OCI-LY7 (cell line): Measurements from ENCODE around the gene RIMBP2. TPM values are rescaled to one million over a fixed set of nuclear protein-coding genes. Genes with fewer than 3 reads are reported as not detected.

ENCODE experiments used
- BruUV-seq: library from RNA; stranded (reverse); fragments of 400-500 nt; replicated peaks from 2 replicates; lab custom pipeline; 2021; lab: Mats Ljungman, UMichigan
- CTCF ChIA-PET: fragments of 300-600 bp; sonication (Branson Sonifier 250); formaldehyde crosslinking; loops from one replicate; lab custom pipeline; 2022; ENCODE audit warnings: antibody characterized with exemption; ENCODE audit not compliant: unreplicated experiment; lab: Charles Lee
- POLR2A ChIA-PET: fragments of 300-600 bp; sonication (Branson Sonifier 250); formaldehyde crosslinking; loops from one replicate; lab custom pipeline; 2022; ENCODE audit warnings: antibody characterized with exemption; lab: Charles Lee
- DNase-seq: peaks from one replicate; pipeline ENCODE4 v3.0.0-alpha.2; 2015; ENCODE audit warnings: low spot score
- H2AFZ ChIP-seq: fragments of 200-600 bp; sonication (generic), shearing (Covaris generic); 2 replicates; pipeline ENCODE4 v1.6.1; 2014; ENCODE audit warnings: mild to moderate bottlenecking, antibody characterized with exemption, low read length, moderate library complexity
- H3K27ac ChIP-seq: fragments of 200-600 bp; sonication (generic); 2 replicates; pipeline ENCODE4 v1.5.1; 2014; ENCODE audit warnings: mixed run types, low read depth, mild to moderate bottlenecking, moderate library complexity, low read length, inconsistent platforms; ENCODE audit not compliant: poor library complexity, severe bottlenecking
- H3K36me3 ChIP-seq: fragments of 200-600 bp; sonication (generic); 2 replicates; pipeline ENCODE4 v1.6.1; 2014; ENCODE audit warnings: mild to moderate bottlenecking, antibody characterized with exemption, low read length, moderate library complexity, mixed read lengths; ENCODE audit not compliant: insufficient read depth
- H3K4me1 ChIP-seq: fragments of 200-600 bp; sonication (generic); 2 replicates; pipeline ENCODE4 v1.5.1; 2014; ENCODE audit warnings: mild to moderate bottlenecking, low read length; ENCODE audit not compliant: insufficient read depth, poor library complexity, severe bottlenecking
- H3K4me2 ChIP-seq: fragments of 200-600 bp; sonication (generic); 2 replicates; pipeline ENCODE4 v1.6.1; 2014; ENCODE audit warnings: mild to moderate bottlenecking, low read length
- H3K4me3 ChIP-seq: fragments of 200-600 bp; sonication (generic); 2 replicates; pipeline ENCODE4 v1.5.1; 2014; ENCODE audit warnings: mild to moderate bottlenecking, low read depth, low read length; ENCODE audit not compliant: poor library complexity, severe bottlenecking
- H3K79me2 ChIP-seq: fragments of 200-600 bp; sonication (generic); 2 replicates; pipeline ENCODE4 v1.6.1; 2016; ENCODE audit warnings: low read depth, mild to moderate bottlenecking, low read length, moderate library complexity, mixed read lengths; ENCODE audit not compliant: insufficient read depth
- H3K9me2 ChIP-seq: fragments of 200-600 bp; sonication (generic); 2 replicates; pipeline ENCODE4 v1.6.1; 2016; ENCODE audit warnings: mild to moderate bottlenecking, low read length, mixed read lengths; ENCODE audit not compliant: insufficient read depth
- H3K9me3 ChIP-seq: fragments of 200-600 bp; sonication (generic); 2 replicates; pipeline ENCODE4 v1.6.1; 2014; ENCODE audit warnings: mild to moderate bottlenecking, mixed run types, low read length, mixed read lengths
- H4K20me1 ChIP-seq: fragments of 200-600 bp; sonication (generic); 2 replicates; pipeline ENCODE4 v1.6.1; 2014; ENCODE audit warnings: mild to moderate bottlenecking, antibody characterized with exemption, low read length, moderate library complexity, mixed read lengths; ENCODE audit not compliant: insufficient read depth
- EZH2phosphoT487 ChIP-seq: fragments of 200-600 bp; sonication (generic); IDR thresholded peaks from 2 replicates; pipeline ENCODE4 v1.6.1; 2018; ENCODE audit warnings: low read depth, borderline replicate concordance, mild to moderate bottlenecking, mixed run types, antibody characterized with exemption, low read length, moderate library complexity, mixed read lengths
- intact Hi-C: fragments of 100-400 bp; cut with micrococcal nuclease; formaldehyde crosslinking; loops from one replicate; pipeline ENCODE4 v1.10.0; 2022; ENCODE audit not compliant: unreplicated experiment
- total RNA-seq, 2 experiments: library from RNA; depleted of rRNA in 1 of 2; stranded (reverse); fragments of >200 nt in 1 of 2; shearing (Covaris generic) in 1 of 2; gene quantifications; 2 replicates each; pipeline ENCODE4 v1.2.3, GENCODE V29; 2014 to 2022
- TF ChIP-seq, protein P1 (sequence below): fragments of 200-600 bp; sonication (generic); conservative IDR thresholded peaks from 2 replicates; pipeline ENCODE4 v1.5.1; 2014; ENCODE audit warnings: mild to moderate bottlenecking, antibody characterized with exemption, low read length, moderate library complexity, mixed read lengths

Gene RIMBP2
- total RNA-seq, 2 experiments from 2014 or later = not detected

DNA sequence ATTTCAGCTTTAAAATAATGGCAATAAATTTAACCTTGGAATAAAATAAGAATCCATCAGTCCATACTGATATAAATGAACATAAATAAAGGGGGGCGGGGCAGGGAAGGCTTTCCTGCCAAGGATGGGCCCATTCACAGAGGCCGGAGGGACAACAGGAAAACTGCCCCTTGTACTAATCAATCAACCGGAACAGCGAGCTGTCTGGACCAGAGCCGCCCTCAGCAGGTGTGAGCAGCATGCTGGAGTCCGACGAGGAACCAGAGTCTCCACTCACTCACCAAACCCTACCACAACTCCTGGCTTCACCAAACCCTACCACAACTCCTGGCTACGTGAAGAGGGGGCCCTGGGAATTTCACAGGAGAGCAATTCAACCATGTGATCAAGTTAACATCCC is 51.3 kb downstream of the RIMBP2 start:
- no peak overlapping the region for H3K4me3 ChIP-seq
- no peak overlapping the region for H3K27ac ChIP-seq
- no peaks in the 10 kb centered on the region for H3K9me3 ChIP-seq
- CTCF ChIA-PET = no interaction called here
- no peak for TF ChIP-seq EZH2phosphoT487
- TF ChIP-seq, protein P1, sequence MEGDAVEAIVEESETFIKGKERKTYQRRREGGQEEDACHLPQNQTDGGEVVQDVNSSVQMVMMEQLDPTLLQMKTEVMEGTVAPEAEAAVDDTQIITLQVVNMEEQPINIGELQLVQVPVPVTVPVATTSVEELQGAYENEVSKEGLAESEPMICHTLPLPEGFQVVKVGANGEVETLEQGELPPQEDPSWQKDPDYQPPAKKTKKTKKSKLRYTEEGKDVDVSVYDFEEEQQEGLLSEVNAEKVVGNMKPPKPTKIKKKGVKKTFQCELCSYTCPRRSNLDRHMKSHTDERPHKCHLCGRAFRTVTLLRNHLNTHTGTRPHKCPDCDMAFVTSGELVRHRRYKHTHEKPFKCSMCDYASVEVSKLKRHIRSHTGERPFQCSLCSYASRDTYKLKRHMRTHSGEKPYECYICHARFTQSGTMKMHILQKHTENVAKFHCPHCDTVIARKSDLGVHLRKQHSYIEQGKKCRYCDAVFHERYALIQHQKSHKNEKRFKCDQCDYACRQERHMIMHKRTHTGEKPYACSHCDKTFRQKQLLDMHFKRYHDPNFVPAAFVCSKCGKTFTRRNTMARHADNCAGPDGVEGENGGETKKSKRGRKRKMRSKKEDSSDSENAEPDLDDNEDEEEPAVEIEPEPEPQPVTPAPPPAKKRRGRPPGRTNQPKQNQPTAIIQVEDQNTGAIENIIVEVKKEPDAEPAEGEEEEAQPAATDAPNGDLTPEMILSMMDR = no peak
- BruUV-seq = no TSS peak
- H3K4me1 ChIP-seq = no peaks in the 10 kb centered on the region
- POLR2A ChIA-PET = no interaction called here
- no peak overlapping the region for H2AFZ ChIP-seq
- no peak overlapping the region for H3K4me2 ChIP-seq
- no peaks in the 10 kb centered on the region for H3K36me3 ChIP-seq
- H3K9me2 ChIP-seq = no peaks in the 10 kb centered on the region
- no peaks in the 10 kb centered on the region for H3K79me2 ChIP-seq
- H4K20me1 ChIP-seq = no peaks in the 10 kb centered on the region
- intact Hi-C loops = no loop called here
- DNase-seq = no peak

DNA sequence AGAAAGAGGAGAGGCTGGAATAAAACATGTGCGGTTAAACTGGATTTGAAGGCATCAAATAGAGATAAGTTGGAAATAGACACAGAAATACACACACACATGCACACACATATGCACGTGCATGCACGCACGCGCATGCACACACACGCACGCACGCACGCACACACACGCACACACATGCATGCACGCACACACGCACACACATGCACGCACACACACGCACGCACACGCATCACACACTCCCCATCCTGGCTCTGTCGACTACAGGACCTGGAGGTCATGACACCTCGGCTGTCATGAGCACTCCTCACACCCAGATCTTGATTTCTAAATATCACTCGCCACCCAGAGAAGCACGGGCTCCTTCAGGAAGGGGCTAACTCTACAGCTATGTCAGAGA is 51.8 kb downstream of the RIMBP2 start:
- no TSS peak for BruUV-seq

DNA sequence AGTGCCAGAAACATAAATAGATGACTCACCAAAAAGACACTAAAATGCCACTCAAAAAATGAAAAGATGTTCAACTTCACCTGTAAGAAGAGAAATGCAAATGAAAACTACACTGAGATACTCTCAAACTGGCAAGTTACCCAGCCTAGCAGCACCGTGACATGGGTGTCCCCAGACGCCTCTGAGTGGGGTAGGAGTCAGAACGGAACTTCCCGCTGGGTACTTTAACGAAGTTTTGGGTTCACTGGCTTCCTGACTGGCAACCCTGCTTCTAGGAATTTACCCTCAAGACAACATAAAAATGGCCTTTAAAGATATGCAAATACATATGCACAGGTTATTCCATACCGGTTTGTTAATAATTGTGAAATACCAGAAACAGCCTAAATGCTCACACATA is 52.6 kb downstream of the RIMBP2 start:
- POLR2A ChIA-PET = no interaction called here
- CTCF ChIA-PET = no interaction called here
- BruUV-seq = no TSS peak
- Histone ChIP-seq H3K36me3 (no peaks in the 10 kb centered on the region), H4K20me1 (no peaks in the 10 kb centered on the region), H3K4me2 (no peak overlapping the region), H2AFZ (no peak overlapping the region), H3K79me2 (no peaks in the 10 kb centered on the region), H3K4me3 (no peak overlapping the region), H3K9me3 (no peaks in the 10 kb centered on the region), H3K4me1 (no peaks in the 10 kb centered on the region), H3K27ac (no peak overlapping the region), H3K9me2 (no peaks in the 10 kb centered on the region)
- no peak for DNase-seq
- no peak for TF ChIP-seq EZH2phosphoT487
- TF ChIP-seq, protein P1 = no peak
- intact Hi-C loops = no loop called here

More for the DNA sequence above, 51.8 kb downstream of the RIMBP2 start:
- Histone ChIP-seq H3K9me2 (no peaks in the 10 kb centered on the region), H3K27ac (no peak overlapping the region), H3K4me1 (no peaks in the 10 kb centered on the region), H2AFZ (no peak overlapping the region), H3K4me2 (no peak overlapping the region), H4K20me1 (no peaks in the 10 kb centered on the region), H3K79me2 (no peaks in the 10 kb centered on the region), H3K9me3 (no peaks in the 10 kb centered on the region), H3K36me3 (no peaks in the 10 kb centered on the region), H3K4me3 (no peak overlapping the region)
- TF ChIP-seq, protein P1 = no peak
- no peak for TF ChIP-seq EZH2phosphoT487
- no peak for DNase-seq
- POLR2A ChIA-PET = no interaction called here
- CTCF ChIA-PET = no interaction called here
- intact Hi-C loops = no loop called here
